HG02571 (cell line): Measurements from ENCODE around the gene CPT1C.
"Not testable (repeated sequence)": the region's sequence is repeated elsewhere in the genome, so short reads cannot be mapped to it uniquely, and the experiment has no call there.

Experiments used
- ATAC-seq: cut with Tn5 transposase; IDR thresholded peaks from one replicate; pipeline ENCODE4 v1.9.1; 2021; ENCODE audit warnings: mild to moderate bottlenecking, moderate library complexity; ENCODE audit not compliant: unreplicated experiment

CPT1C gene

DNA sequence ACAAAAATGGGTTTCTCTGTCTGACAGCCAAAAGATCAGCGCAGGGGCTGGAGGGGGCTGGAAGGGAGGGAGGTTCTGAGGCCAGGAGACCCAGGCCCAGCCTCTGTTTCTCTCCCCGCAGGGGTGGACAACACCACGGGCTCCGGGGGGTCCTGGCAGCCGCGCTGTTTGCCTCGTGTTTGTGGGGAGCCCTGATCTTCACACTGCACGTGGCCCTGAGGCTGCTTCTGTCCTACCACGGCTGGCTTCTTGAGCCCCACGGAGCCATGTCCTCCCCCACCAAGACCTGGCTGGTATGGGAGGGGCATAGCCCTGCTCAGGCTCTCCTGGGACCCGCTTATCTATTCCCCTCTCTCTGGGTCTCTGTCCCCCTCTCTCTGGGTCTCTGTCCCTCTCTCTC, 9.6 kb downstream of the CPT1C start:
- ATAC-seq: no peak

DNA sequence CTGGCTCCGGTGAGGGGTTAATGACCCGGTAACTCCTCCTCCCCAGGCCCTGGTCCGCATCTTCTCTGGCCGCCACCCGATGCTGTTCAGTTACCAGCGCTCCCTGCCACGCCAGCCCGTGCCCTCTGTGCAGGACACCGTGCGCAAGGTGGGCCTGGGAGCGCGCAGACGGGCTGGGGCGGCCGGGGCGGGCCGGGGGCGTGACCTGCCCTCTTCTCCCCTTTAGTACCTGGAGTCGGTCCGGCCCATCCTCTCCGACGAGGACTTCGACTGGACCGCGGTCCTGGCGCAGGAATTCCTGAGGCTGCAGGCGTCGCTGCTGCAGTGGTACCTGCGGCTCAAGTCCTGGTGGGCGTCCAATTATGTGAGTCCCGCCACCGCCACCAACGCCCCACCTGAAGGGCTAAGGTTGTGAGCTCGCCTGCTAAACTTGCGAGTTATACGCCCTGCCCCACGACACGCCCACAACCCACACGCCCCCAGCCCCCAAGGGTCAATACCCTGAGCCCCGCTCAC, 10.4 kb downstream of the CPT1C start:
- no peak for ATAC-seq

DNA sequence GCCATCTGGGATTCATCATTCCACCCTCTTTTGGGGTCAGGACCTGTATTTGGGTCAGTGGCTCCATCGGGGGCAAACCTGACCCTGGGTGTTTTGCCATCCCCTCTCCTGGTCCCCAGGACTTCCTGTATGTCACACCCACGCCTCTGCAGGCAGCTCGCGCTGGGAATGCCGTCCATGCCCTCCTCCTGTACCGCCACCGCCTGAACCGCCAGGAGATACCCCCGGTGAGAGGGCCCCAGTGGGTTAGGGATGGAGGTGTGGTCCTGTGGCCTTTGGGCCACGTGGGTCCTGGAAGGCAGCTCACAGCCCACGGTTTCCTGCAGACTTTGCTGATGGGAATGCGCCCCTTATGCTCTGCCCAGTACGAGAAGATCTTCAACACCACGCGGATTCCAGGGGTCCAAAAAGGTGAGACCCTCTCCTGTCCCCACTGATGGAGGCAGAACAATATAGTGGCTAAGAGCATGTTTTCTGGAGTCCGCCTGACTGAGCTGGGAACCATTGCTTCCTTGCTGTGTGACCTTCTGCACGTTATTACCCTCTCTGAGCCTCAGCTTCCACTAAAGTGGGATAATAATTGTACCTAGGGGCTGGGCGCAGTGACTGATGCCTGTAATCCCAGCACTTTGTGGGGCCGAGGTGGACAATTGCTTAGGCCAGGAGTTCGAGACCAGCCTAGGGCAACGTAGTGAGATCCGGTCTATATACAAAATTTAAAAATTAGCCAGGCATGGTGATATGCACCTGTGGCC, 14.1 kb downstream of the CPT1C start:
- no peak for ATAC-seq

DNA sequence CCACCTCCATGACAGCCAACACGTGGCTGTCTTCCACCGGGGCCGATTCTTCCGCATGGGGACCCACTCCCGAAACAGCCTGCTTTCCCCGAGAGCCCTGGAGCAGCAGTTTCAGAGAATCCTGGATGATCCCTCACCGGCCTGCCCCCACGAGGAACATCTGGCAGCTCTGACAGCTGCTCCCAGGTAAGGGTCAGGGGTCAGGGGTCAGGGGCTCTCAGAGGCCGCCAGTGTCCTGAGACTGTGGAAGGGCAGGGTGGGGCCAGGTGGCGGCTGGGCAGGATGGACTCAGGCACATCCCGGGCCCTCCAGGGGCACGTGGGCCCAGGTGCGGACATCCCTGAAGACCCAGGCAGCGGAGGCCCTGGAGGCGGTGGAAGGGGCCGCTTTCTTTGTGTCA, 15.0 kb downstream of the CPT1C start:
- ATAC-seq: no peak

DNA sequence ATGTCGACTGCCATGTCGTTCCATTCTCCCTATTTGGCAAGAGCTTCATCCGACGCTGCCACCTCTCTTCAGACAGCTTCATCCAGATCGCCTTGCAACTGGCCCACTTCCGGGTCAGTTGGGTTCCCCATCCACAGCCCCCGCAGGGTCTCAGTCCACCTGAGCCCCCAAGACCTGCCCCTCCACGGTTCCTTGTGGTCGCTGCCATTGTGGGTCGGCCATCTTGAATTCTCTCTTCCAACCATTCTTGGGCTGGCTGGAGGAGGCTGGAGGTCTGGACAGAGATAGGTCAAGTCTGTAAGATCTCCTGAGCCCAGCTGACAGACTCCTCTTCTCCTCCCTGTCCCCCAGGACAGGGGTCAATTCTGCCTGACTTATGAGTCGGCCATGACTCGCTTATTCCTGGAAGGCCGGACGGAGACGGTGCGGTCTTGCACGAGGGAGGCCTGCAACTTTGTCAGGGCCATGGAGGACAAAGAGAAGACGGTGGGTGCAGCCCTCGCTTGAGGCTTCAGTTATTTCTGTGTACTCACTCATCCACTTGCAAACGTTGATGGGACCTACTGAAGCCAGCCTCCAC, 19.5 kb downstream of the CPT1C start:
- no peak for ATAC-seq

DNA sequence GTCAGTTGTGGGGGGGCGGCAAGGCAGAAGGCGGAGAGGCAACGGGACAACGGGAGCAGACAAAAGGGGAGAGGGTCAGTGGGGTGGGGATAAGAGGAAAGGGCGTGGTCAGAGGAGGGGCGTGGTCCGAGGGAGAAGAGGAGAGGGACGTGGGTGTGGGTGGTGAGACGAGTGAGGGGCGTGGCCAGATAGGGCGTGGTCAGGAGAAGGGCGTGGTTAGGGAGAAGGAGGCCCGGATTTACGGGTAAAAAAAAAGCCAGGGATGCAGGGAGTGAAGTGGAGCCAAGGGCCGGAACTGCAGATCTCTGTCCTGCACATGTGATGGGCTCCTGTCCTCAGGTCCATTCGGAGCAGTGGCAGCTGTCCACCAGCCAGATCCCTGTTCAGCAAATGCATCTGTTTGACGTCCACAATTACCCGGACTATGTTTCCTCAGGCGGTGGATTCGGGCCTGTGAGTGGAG, 21.5 kb downstream of the CPT1C start:
- ATAC-seq: no peak

DNA sequence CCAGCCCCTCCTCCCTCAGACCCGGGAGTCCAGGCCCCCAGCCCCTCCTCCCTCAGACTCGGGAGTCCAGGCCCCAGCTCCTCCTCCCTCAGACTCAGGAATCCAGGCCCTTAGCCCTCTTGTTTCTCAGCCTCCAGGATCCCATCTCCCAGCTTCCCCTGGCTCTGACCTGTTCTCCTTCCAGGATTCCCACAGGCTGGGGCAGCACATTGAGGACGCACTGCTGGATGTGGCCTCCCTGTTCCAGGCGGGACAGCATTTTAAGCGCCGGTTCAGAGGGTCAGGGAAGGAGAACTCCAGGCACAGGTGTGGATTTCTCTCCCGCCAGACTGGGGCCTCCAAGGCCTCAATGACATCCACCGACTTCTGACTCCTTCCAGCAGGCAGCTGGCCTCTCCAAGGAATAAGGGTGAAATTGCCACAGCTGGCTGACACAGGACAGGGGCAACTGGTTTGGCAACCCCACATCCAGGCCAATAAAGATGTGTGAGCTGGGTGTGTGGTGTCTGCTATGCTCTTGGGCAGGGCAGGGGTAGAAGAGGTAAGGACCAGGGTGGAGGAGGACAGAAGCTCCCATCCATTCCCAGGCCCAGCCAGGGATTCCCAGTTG, 22.4 kb downstream of the CPT1C start:
- no peak for ATAC-seq

DNA sequence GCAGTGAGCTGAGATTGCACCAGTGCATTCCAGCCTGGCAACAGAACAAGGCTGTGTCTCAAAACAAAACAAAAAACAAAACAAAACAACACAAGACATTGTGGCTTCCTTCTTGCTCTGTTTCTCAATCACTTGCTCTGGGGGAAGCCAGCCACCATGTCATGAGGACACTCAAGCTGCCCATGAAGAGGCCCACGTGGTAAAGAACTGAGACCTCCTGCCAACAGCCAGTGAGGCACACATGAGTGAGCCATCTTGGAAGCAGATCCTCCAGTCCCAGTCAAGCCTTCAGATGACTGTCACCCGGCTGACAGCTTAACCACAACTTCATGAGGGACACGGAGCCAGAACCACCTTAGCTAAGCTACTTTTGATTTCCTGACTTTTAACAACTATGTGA, 25.2 kb downstream of the CPT1C start:
- no peak for ATAC-seq

DNA sequence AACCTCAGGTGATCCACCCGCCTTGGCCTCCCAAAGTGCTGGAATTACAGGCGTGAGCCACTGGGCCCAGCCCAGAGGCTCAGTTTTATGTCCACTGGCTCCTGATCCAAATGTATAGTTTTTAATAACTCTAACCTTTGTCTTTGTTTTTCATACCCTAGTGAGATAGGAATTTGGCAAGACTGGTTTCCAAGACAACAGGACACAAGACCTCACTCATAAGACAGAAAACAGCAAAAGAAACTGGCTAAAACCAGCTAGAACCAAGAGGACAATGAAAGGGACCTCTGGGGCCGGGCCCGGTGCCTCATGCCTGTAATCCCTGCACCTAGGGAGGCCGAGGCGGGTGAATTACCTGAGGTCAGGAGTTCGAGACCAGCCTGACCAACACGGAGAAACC, 27.6 kb downstream of the CPT1C start:
- ATAC-seq: no peak

DNA sequence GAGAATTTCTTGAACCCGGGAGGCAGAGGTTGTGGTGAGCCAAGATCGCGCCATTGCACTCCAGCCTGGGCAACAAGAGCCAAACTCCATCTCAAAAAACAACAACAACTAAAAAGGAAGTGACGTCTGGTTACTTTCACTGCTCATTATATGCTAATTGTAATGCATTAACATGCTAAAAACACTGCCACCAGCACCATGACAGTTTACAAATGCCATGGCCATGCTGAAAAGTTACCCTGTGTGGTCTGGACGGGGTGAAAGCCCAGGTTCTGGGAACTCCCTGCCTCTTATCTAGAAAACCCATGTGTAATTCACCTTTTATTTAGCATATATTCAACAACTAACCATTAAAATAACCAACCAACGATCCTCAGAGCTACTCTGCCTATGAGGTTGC, 28.1 kb downstream of the CPT1C start:
- no peak for ATAC-seq

DNA sequence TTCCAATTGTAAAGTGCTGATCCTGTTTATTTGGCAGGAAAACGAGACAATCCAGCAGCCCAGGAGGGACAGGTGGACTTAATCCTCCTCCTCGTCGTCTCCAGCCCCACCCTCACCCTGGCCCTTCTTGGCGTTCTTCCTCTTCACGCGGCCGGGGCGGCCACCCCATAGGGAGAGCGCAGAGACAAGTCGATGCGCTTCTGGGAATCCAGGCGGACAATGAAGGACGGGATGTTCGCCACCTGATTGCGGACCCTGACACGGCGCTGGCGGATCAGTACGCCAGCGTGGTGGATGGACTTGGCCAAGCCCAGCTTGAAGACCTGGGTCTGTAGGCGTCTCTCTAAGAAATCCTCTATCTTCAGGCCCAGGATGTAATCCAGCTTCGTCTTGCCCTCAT, 28.5 kb downstream of the CPT1C start:
- not testable (repeated sequence) for ATAC-seq

DNA sequence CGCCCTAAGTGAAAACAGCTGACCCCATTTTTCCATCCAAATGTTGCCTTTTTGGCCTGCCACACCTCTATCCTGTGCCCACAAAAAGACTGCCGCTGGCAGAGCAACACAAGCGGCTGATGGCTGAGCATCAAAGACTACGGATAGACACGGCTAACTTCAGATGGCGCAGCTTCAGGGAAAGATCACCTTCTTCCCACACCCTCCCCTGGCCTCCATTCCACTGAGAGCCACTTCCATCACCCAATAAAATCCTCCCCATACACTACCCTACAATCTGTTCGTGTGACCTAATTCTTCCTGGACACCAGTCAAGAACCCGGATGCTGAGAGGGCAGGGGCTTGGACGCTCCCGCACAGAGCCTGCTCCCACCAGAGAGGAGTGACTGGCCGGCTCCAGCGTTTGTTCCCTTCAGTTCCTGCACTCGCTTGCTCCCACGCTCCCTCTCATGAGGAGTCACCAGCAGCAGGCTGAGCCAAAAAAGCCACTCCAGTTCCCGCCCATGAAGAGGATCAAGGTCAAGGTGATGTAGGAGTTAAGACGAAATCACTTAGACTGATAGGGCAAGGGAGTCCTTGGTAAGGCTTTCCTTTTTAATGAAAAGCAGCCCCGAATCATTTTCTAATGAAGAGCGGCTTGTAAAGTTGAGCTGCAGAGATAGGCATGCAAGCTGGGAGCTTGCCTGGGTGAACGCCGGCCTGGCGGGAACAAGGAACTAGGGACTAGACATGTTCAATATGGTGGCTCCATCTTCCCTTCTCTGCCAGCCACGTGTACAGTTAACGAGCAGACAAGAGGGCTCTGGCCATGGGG, 36.5 kb downstream of the CPT1C start:
- no peak for ATAC-seq

DNA sequence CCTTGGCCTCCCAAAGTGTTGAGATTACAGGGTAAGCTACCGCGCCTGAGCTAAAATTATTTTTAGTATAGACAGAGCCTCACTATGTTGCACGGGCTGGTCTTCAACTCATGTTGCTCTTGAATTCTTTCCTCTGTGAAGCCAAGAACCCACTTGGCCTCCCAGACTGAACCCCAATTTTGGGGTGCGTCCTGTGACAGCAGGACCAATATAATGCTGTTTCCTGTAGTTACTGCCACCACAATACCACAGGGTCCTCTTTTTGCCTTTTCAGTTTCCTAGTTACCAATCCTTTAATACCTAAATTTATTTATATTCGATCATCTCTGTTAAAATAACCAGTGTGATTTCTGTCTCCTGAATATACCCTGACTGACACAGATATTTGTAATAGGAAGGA, 39.2 kb downstream of the CPT1C start:
- ATAC-seq: no peak

DNA sequence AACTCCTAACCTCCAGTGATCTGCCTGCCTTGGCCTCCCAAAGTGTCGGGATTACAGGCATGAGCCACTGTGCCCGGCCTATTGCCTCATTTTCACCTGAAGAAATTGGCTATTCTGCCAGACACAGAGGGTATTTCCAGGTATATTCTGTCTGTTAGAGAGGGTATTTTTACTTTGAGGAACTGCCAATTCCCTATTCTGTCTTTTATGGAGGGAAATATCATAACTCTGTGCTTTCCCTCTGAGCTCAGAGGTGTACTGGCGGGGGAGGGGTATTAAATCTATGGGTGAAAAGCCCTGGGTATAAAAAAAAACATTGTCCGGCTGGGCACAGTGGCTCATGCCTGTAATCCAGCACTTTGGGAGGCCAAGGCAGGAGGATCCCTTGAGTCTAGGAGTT, 47.4 kb downstream of the CPT1C start:
- no peak for ATAC-seq

DNA sequence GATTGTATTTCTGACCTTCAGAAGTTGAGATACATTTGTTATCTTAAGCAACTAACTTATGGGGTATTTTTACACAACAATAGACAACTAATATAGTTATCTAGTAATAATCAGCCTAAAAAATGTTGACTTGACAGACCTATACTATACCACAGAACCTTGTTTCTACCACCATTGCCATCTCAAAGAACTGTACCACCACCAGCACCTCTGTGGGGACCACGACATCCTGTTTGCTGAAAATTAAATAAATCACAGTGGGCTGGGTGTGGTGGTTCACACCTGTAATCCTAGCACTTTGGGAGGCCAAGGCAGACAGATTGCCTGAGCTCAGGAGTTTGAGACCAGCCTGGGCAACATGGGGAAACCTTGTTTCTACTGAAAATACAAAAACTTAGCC, 48.2 kb downstream of the CPT1C start:
- ATAC-seq: no peak

DNA sequence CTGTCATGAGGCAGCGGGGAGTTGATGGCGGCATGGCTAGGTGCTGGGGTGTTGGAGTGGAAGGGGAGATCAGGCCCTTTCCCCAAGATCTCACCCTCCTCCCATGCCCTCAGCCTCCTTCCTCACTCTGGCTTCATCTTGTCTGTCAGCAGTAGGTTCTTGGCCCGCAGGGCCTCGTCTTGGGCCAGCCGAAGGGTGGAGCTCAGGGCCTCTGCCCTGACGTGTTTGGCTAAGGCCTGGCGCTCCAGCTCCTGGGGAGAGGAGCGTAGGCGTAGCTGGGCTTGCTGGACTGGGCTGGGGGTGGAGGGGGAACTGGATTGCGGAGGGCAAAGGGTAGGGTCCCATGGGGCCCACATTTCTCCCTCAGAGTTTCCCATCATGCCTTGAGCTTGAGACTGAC, 49.0 kb downstream of the CPT1C start:
- ATAC-seq: no peak

DNA sequence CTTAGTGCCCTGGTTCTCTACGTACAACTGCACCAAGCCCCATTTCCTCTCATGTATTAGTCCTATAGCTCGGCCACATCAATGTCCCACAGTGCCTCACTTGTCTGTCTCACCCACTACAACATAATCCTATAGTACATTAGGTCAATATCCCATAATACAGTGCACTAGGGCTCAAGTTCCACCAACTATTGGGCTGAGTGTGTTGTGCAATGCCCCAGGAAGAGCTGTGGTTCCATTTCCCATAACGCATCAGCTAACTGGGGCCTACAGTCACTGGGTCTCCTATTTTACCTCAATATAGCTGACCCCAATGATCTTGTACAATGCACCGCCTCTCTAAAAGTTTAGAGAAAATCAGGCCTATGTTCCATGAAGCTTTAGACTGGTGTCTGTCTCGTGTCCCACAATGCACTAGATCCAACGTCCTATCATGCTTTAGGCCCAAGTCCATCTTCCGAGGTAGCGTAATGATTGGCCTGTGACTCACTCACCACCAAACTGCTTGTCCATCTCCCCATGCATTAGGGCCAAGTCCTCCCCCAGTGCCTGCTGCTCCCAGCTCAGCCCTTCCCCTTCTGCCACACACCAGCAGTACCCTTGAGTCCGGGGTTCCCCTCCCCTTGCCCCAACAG, 50.4 kb downstream of the CPT1C start:
- ATAC-seq: no peak

DNA sequence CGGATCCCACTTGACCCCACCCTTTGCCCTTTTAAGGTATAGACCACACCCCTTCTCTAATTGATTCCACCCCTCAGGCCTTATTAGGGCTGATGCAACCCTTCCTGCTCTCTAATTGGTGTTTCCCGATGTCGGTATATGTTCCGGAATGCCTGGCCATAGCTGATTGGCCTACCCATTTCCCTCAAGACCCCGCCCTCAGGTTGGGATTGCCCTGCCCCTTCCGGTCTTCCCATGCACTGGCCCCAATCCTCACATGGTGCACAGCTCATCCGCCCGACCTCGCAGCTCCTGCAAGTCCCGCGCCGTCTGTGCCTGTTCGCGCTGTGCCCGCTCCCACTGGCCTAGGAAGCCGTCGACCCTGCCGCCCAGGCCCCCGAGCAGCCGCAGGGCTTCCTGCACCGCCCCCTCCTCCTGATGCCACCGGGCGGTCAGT, 54.0 kb downstream of the CPT1C start:
- no peak for ATAC-seq

DNA sequence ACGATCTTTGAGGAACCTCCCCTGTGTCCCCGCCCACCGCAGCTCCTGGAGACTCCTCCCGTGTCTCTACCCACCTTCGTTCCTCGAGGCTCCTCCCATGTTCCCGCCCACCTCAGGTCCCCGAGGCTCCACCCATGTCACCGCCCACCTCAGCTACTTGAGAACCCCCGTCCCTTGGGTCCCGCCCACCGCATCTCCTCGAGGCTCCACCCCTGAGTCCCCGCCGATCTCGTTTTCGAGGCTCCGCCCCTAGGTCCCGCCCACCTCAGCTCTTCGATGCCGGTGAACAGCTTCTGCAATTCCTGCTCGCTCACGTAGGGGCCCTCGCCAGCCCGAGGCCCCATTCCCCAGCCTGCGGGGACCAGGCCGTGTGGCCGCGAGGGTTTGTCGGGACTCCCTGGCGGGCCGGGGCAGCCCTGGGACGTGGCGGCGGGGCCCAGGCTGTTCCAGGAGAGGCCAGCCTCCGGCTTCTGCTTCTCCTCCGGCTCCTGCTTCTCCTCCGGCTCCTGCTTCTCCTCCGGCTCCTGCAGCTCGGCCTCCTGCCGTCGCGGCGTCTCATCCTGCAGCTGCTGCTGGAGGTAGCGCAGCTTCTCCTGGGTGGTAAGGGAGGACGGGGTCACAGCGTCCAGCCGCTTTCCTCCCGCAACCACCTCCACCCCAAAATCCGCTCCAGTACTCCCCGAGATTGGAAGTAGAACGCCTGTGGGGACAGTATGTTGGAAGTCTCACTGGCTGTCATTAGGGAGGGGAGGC, 55.5 kb downstream of the CPT1C start:
- ATAC-seq: no peak

DNA sequence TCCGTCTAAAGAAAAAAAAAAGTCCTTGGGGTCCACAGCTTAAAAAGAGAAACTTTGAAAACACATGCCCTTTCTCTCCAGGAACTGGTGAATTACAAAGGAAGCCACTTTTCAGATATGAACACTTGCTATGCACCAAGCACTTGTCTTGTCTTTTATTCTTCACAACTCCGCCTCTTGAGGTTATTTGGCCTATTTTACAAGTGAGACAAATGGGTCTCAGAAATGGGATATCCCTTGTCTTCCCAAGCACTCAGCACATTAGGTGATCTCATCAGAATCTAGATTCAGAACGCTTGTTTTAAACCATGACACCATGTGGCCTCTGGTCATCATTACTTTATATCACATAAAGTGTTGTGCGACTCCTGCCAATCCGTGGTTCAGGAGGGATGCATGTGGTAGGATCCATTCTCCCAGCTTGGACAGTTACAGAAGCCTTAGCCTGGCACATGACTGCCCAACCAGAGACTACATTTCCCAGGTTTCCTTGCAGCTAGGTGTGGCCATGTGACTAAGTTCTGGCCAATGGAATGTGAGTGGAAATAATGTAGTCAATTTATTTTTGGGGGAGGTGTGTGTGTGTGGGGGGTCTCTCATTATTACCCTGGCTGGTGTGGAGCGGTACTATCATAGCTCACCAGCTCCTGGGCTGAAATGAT, 58.3 kb downstream of the CPT1C start:
- ATAC-seq: no peak
